ENCODE data around the gene VSTM2L.

Gene VSTM2L

GRCh38 chr20:37938954-37939353 lies 36.0 kb downstream of the VSTM2L start:
- Mint-ChIP-seq H3K9me3 (no peaks in the 10 kb centered on the region), H3K4me1 (no peaks in the 10 kb centered on the region), H3K27me3 (peaks cover 5% of the 10 kb centered on the region), H3K36me3 (no peaks in the 10 kb centered on the region), H3K4me3 (no peak overlapping the region), H3K27ac (peak overlapping the region; percentile 12)
- no peak for ATAC-seq (ENCODE audit: low read depth)
- DNase-seq (ENCODE audit: low spot score in 2 of 2) = no peak

GRCh38 chr20:37939701-37940560 lies 37.0 kb downstream of the VSTM2L start:
- ATAC-seq (ENCODE audit: low read depth) (no peak), DNase-seq (ENCODE audit: low spot score in 2 of 2) (no peak)
- H3K27ac Mint-ChIP-seq = no peak overlapping the region
- peaks cover 4% of the 10 kb centered on the region for H3K27me3 Mint-ChIP-seq
- no peaks in the 10 kb centered on the region for H3K9me3 Mint-ChIP-seq
- H3K36me3 Mint-ChIP-seq = no peaks in the 10 kb centered on the region
- H3K4me1 Mint-ChIP-seq = no peaks in the 10 kb centered on the region
- H3K4me3 Mint-ChIP-seq = no peak overlapping the region

- Mint-ChIP-seq H3K27me3 (peaks cover 2% of the 10 kb centered on the region), H3K27ac (no peak overlapping the region), H3K4me1 (no peaks in the 10 kb centered on the region), H3K36me3 (no peaks in the 10 kb centered on the region), H3K9me3 (no peaks in the 10 kb centered on the region), H3K4me3 (no peak overlapping the region)
- no peak for DNase-seq (ENCODE audit: low spot score in 2 of 2)
- no peak for ATAC-seq (ENCODE audit: low read depth)
Measured at GRCh38 chr20:37940858-37941257, 37.9 kb downstream of the VSTM2L start.

- DNase-seq (ENCODE audit: low spot score in 2 of 2) (no peak), ATAC-seq (ENCODE audit: low read depth) (no peak)
- Mint-ChIP-seq H3K4me1 (no peaks in the 10 kb centered on the region), H3K4me3 (no peak overlapping the region), H3K36me3 (no peaks in the 10 kb centered on the region), H3K27ac (no peak overlapping the region), H3K27me3 (peaks cover 2% of the 10 kb centered on the region), H3K9me3 (no peaks in the 10 kb centered on the region)
Measured at GRCh38 chr20:37941332-37941731, 38.4 kb downstream of the VSTM2L start.

- H3K27me3 Mint-ChIP-seq = peaks cover 4% of the 10 kb centered on the region
- DNase-seq (ENCODE audit: low spot score in 2 of 2) = no peak
Measured at GRCh38 chr20:37941992-37942391, 39.1 kb downstream of the VSTM2L start.

GRCh38 chr20:37943033-37943432 lies 40.1 kb downstream of the VSTM2L start:
- DNase-seq (ENCODE audit: low spot score in 2 of 2) (no peak), ATAC-seq (ENCODE audit: low read depth) (no peak)
- H3K27ac Mint-ChIP-seq = no peak overlapping the region
- H3K27me3 Mint-ChIP-seq = peaks cover 4% of the 10 kb centered on the region
- H3K4me1 Mint-ChIP-seq = no peaks in the 10 kb centered on the region
- H3K4me3 Mint-ChIP-seq = no peak overlapping the region
- peaks cover 1% of the 10 kb centered on the region for H3K9me3 Mint-ChIP-seq
- no peaks in the 10 kb centered on the region for H3K36me3 Mint-ChIP-seq

More at GRCh38 chr20:37941992-37942391, 39.1 kb downstream of the VSTM2L start:
- Mint-ChIP-seq H3K4me1 (no peaks in the 10 kb centered on the region), H3K9me3 (no peaks in the 10 kb centered on the region), H3K36me3 (no peaks in the 10 kb centered on the region), H3K4me3 (no peak overlapping the region), H3K27ac (no peak overlapping the region)
- no peak for ATAC-seq (ENCODE audit: low read depth)

- Mint-ChIP-seq H3K27me3 (peaks cover 4% of the 10 kb centered on the region), H3K4me1 (no peaks in the 10 kb centered on the region), H3K36me3 (peaks cover 2% of the 10 kb centered on the region), H3K9me3 (peaks cover 4% of the 10 kb centered on the region), H3K27ac (no peak overlapping the region), H3K4me3 (no peak overlapping the region)
- no peak for ATAC-seq (ENCODE audit: low read depth)
- DNase-seq (ENCODE audit: low spot score in 2 of 2) = no peak
Measured at GRCh38 chr20:37943501-37944455, 40.9 kb downstream of the VSTM2L start.

GRCh38 chr20:37944456-37944981 lies 41.6 kb downstream of the VSTM2L start:
- ATAC-seq (ENCODE audit: low read depth) (no peak), DNase-seq (ENCODE audit: low spot score in 2 of 2) (no peak)
- peaks cover 4% of the 10 kb centered on the region for H3K9me3 Mint-ChIP-seq
- peaks cover 4% of the 10 kb centered on the region for H3K27me3 Mint-ChIP-seq
- H3K27ac Mint-ChIP-seq = no peak overlapping the region
- peaks cover 2% of the 10 kb centered on the region for H3K36me3 Mint-ChIP-seq
- H3K4me3 Mint-ChIP-seq = no peak overlapping the region
- H3K4me1 Mint-ChIP-seq = no peaks in the 10 kb centered on the region

GRCh38 chr20:37945091-37945547 lies 42.2 kb downstream of the VSTM2L start:
- Mint-ChIP-seq H3K4me1 (no peaks in the 10 kb centered on the region), H3K27me3 (peaks cover 4% of the 10 kb centered on the region), H3K4me3 (no peak overlapping the region), H3K36me3 (peaks cover 2% of the 10 kb centered on the region), H3K27ac (no peak overlapping the region), H3K9me3 (peaks cover 4% of the 10 kb centered on the region)
- DNase-seq (ENCODE audit: low spot score in 2 of 2) (no peak), ATAC-seq (ENCODE audit: low read depth) (no peak)

GRCh38 chr20:37946946-37947345 lies 44.0 kb downstream of the VSTM2L start:
- H3K27me3 Mint-ChIP-seq = peaks cover 4% of the 10 kb centered on the region
- no peaks in the 10 kb centered on the region for H3K4me1 Mint-ChIP-seq
- no peak overlapping the region for H3K4me3 Mint-ChIP-seq

GRCh38 chr20:37947943-37948342 lies 45.0 kb downstream of the VSTM2L start:
- H3K9me3 Mint-ChIP-seq = peaks cover 5% of the 10 kb centered on the region
- DNase-seq (ENCODE audit: low spot score in 2 of 2) = no peak
- no peak overlapping the region for H3K4me3 Mint-ChIP-seq
- no peaks in the 10 kb centered on the region for H3K4me1 Mint-ChIP-seq
- H3K27me3 Mint-ChIP-seq = peaks cover 4% of the 10 kb centered on the region
- ATAC-seq (ENCODE audit: low read depth) = no peak
- no peak overlapping the region for H3K27ac Mint-ChIP-seq
- H3K36me3 Mint-ChIP-seq = peaks cover 2% of the 10 kb centered on the region

More at GRCh38 chr20:37946946-37947345, 44.0 kb downstream of the VSTM2L start:
- Mint-ChIP-seq H3K27ac (no peak overlapping the region), H3K9me3 (peaks cover 5% of the 10 kb centered on the region), H3K36me3 (peaks cover 2% of the 10 kb centered on the region)
- DNase-seq (ENCODE audit: low spot score in 2 of 2) = no peak
- ATAC-seq (ENCODE audit: low read depth) = no peak

- peaks cover 2% of the 10 kb centered on the region for H3K36me3 Mint-ChIP-seq
- no peak overlapping the region for H3K27ac Mint-ChIP-seq
- H3K4me3 Mint-ChIP-seq = no peak overlapping the region
- ATAC-seq (ENCODE audit: low read depth) (no peak), DNase-seq (ENCODE audit: low spot score in 2 of 2) (no peak)
- H3K27me3 Mint-ChIP-seq = peaks cover 4% of the 10 kb centered on the region
- H3K9me3 Mint-ChIP-seq = peaks cover 5% of the 10 kb centered on the region
- H3K4me1 Mint-ChIP-seq = no peaks in the 10 kb centered on the region
Measured at GRCh38 chr20:37948956-37949355, 46.0 kb downstream of the VSTM2L start.

- Mint-ChIP-seq H3K36me3 (no peaks in the 10 kb centered on the region), H3K9me3 (peaks cover 1% of the 10 kb centered on the region), H3K4me3 (no peak overlapping the region), H3K4me1 (no peaks in the 10 kb centered on the region), H3K27me3 (peaks cover 3% of the 10 kb centered on the region), H3K27ac (no peak overlapping the region)
- DNase-seq (ENCODE audit: low spot score in 2 of 2) = no peak
- ATAC-seq (ENCODE audit: low read depth) = no peak
Measured at GRCh38 chr20:37954190-37954589, 51.3 kb downstream of the VSTM2L start.

GRCh38 chr20:37954626-37955025 lies 51.7 kb downstream of the VSTM2L start:
- DNase-seq (ENCODE audit: low spot score in 2 of 2) (no peak), ATAC-seq (ENCODE audit: low read depth) (no peak)
- Mint-ChIP-seq H3K4me3 (no peak overlapping the region), H3K27ac (no peak overlapping the region), H3K36me3 (no peaks in the 10 kb centered on the region), H3K9me3 (peaks cover 1% of the 10 kb centered on the region), H3K4me1 (no peaks in the 10 kb centered on the region), H3K27me3 (peaks cover 3% of the 10 kb centered on the region)
